GM06990 (cell line): Measurements from ENCODE around the gene LPCAT4.
A peak's percentile ranks its signal among the peaks of the same experiment; 100 is the strongest.

ENCODE experiments used
- DNase-seq: peaks from one replicate; pipeline ENCODE4 v3.0.0-alpha.2; 2011; ENCODE audit not compliant: insufficient read length; ENCODE audit errors: extremely low read depth
- H3K27me3 ChIP-seq: replicated peaks from 2 replicates; pipeline ENCODE4 v1.6.0; 2011; ENCODE audit warnings: low read length; ENCODE audit not compliant: control insufficient read depth, insufficient read depth
- H3K36me3 ChIP-seq: 2 replicates; pipeline ENCODE4 v1.5.1; 2011; ENCODE audit warnings: low read length; ENCODE audit not compliant: control insufficient read depth, insufficient read depth
- H3K4me3 ChIP-seq: replicated peaks from 2 replicates; pipeline ENCODE4 v1.5.1; 2011; ENCODE audit warnings: low read depth, mild to moderate bottlenecking, control low read depth, low read length
- CTCF ChIP-seq: IDR thresholded peaks from 2 replicates; pipeline ENCODE4 v1.5.1; 2011; ENCODE audit warnings: low read length, control low read depth, mild to moderate bottlenecking, inconsistent platforms; ENCODE audit not compliant: insufficient read depth, poor library complexity, severe bottlenecking

LPCAT4 gene

GRCh38 chr15:34334672-34335071 lies 32.3 kb downstream of the LPCAT4 start:
- Histone ChIP-seq H3K4me3 (peak overlapping the region; percentile 95), H3K36me3 (no peaks in the 10 kb centered on the region), H3K27me3 (no peaks in the 10 kb centered on the region)
- no peak for DNase-seq
- TF ChIP-seq CTCF, result no peak

GRCh38 chr15:34332553-34333120 lies 34.4 kb downstream of the LPCAT4 start:
- no peaks in the 10 kb centered on the region for H3K27me3 ChIP-seq
- H3K36me3 ChIP-seq, result no peaks in the 10 kb centered on the region
- TF ChIP-seq CTCF, result no peak
- no peak overlapping the region for H3K4me3 ChIP-seq
- DNase-seq, result no peak

- DNase-seq, result no peak
- Histone ChIP-seq H3K4me3 (no peak overlapping the region), H3K27me3 (no peaks in the 10 kb centered on the region), H3K36me3 (no peaks in the 10 kb centered on the region)
- TF ChIP-seq CTCF, result no peak
These were observed 35.2 kb downstream of the LPCAT4 start for GRCh38 chr15:34331809-34332208.

GRCh38 chr15:34330279-34330678 lies 36.7 kb downstream of the LPCAT4 start:
- no peaks in the 10 kb centered on the region for H3K36me3 ChIP-seq
- DNase-seq, result no peak
- H3K27me3 ChIP-seq, result no peaks in the 10 kb centered on the region
- no peak for TF ChIP-seq CTCF
- H3K4me3 ChIP-seq, result no peak overlapping the region

- no peak for DNase-seq
- no peaks in the 10 kb centered on the region for H3K27me3 ChIP-seq
- H3K4me3 ChIP-seq, result no peak overlapping the region; the same call in 1 of the 2 replicates
- TF ChIP-seq CTCF, result no peak
- H3K36me3 ChIP-seq, result no peaks in the 10 kb centered on the region
These were observed 38.0 kb downstream of the LPCAT4 start for GRCh38 chr15:34329006-34329405.

GRCh38 chr15:34327906-34328305 lies 39.1 kb downstream of the LPCAT4 start:
- peak; percentile 69 for DNase-seq
- no peaks in the 10 kb centered on the region for H3K27me3 ChIP-seq
- no peaks in the 10 kb centered on the region; the same call in 1 of the 2 replicates for H3K36me3 ChIP-seq
- peak overlapping the region; percentile 44 for H3K4me3 ChIP-seq
- no peak for TF ChIP-seq CTCF
